DND-41 (cell line): ENCODE data around the gene SLC25A53.
"Not testable (repeated sequence)": the region's sequence is repeated elsewhere in the genome, so short reads cannot be mapped to it uniquely, and the experiment has no call there.

Experiments
- ATAC-seq: fragments of 200-7000 bp; cut with Tn5 transposase; 3 replicates; pipeline ENCODE4 v1.9.1; 2021; ENCODE audit warnings: low read depth; ENCODE audit not compliant: insufficient read depth
- DNase-seq: peaks from one replicate; pipeline ENCODE4 v3.0.0-alpha.2; 2020
- H2AFZ ChIP-seq: 2 replicates; pipeline ENCODE4 v1.6.0; 2012; ENCODE audit warnings: low read depth, low read length
- H3K27ac ChIP-seq: 2 replicates; pipeline ENCODE4 v1.5.1; 2012; ENCODE audit warnings: low read length, inconsistent platforms
- H3K27me3 ChIP-seq: fragments of 200-600 bp; sonication (generic); 2 replicates; pipeline ENCODE4 v1.6.0; 2012; ENCODE audit warnings: low read length, mild to moderate bottlenecking, inconsistent platforms; ENCODE audit not compliant: insufficient read depth, poor library complexity
- H3K36me3 ChIP-seq: 2 replicates; pipeline ENCODE4 v1.5.1; 2012; ENCODE audit warnings: low read length, inconsistent platforms; ENCODE audit not compliant: insufficient read depth
- H3K4me1 ChIP-seq: 2 replicates; pipeline ENCODE4 v1.5.1; 2012; ENCODE audit warnings: mild to moderate bottlenecking, low read length; ENCODE audit not compliant: insufficient read depth
- H3K4me2 ChIP-seq: 2 replicates; pipeline ENCODE4 v1.6.0; 2012; ENCODE audit warnings: mild to moderate bottlenecking, moderate library complexity, low read length, inconsistent platforms; ENCODE audit not compliant: insufficient read depth
- H3K4me3 ChIP-seq, 2 experiments: fragments of 200-600 bp in 1 of 2; shearing (Covaris generic) in 1 of 2; 2 replicates each; pipeline ENCODE4 v1.5.1; 2012 to 2016; ENCODE audit warnings: inconsistent platforms in 2 of 2, low read length in 2 of 2, mild to moderate bottlenecking in 2 of 2, low read depth in 1 of 2, moderate library complexity in 1 of 2
- H3K79me2 ChIP-seq: 2 replicates; pipeline ENCODE4 v1.6.0; 2012; ENCODE audit warnings: low read length, inconsistent platforms; ENCODE audit not compliant: insufficient read depth
- H3K9ac ChIP-seq: 2 replicates; pipeline ENCODE4 v1.6.0; 2012; ENCODE audit warnings: low read depth, mild to moderate bottlenecking, inconsistent platforms, low read length, moderate library complexity
- H3K9me3 ChIP-seq: 2 replicates; pipeline ENCODE4 v1.5.1; 2012; ENCODE audit warnings: low read length, moderate library complexity, mild to moderate bottlenecking, inconsistent platforms; ENCODE audit not compliant: insufficient read depth, severe bottlenecking
- H4K20me1 ChIP-seq: 2 replicates; pipeline ENCODE4 v1.6.0; 2012; ENCODE audit warnings: low read length; ENCODE audit not compliant: insufficient read depth

The SLC25A53 gene

GRCh38 chrX:104062636-104063035, 94.2 kb downstream of the SLC25A53 start:
- not testable (repeated sequence) for DNase-seq, H3K79me2 ChIP-seq, H3K4me2 ChIP-seq, ATAC-seq, H2AFZ ChIP-seq, H3K27ac ChIP-seq, H3K9ac ChIP-seq, H3K4me1 ChIP-seq, H4K20me1 ChIP-seq, H3K27me3 ChIP-seq, H3K4me3 ChIP-seq, H3K9me3 ChIP-seq, H3K36me3 ChIP-seq

GRCh38 chrX:104054956-104055355, 101.9 kb downstream of the SLC25A53 start:
- H3K4me3 ChIP-seq, H3K4me2 ChIP-seq, ATAC-seq, H3K27me3 ChIP-seq, H4K20me1 ChIP-seq, H3K79me2 ChIP-seq, H3K9me3 ChIP-seq, DNase-seq, H3K36me3 ChIP-seq, H3K4me1 ChIP-seq, H3K27ac ChIP-seq, H2AFZ ChIP-seq, H3K9ac ChIP-seq: not testable (repeated sequence)
